EL (cell line): ENCODE measurements around the gene TMEM171.

Experiments used
- DNase-seq: peaks from one replicate; pipeline ENCODE4 v3.0.0-alpha.2; 2016

Gene TMEM171

GRCh38 chr5:73121119-73121463, 716 bp downstream of the TMEM171 start:
- peak; percentile 34 for DNase-seq

GRCh38 chr5:73122875-73123810, 2.8 kb downstream of the TMEM171 start:
- DNase-seq, result peak; percentile 61

GRCh38 chr5:73125289-73125688, 4.9 kb downstream of the TMEM171 start:
- DNase-seq, result no peak

- DNase-seq, result no peak
These were observed 6.0 kb downstream of the TMEM171 start for GRCh38 chr5:73126381-73126780.

- DNase-seq, result no peak
These were observed 6.6 kb downstream of the TMEM171 start for GRCh38 chr5:73126957-73127356.

- no peak for DNase-seq
These were observed 8.8 kb downstream of the TMEM171 start for GRCh38 chr5:73129143-73129542.

- no peak for DNase-seq
These were observed 10.4 kb downstream of the TMEM171 start for GRCh38 chr5:73130811-73131210.

GRCh38 chr5:73131711-73132425, 11.5 kb downstream of the TMEM171 start:
- no peak for DNase-seq

- no peak for DNase-seq
These were observed 12.4 kb downstream of the TMEM171 start for GRCh38 chr5:73132759-73133158.

GRCh38 chr5:73135021-73135420, 14.6 kb downstream of the TMEM171 start:
- DNase-seq, result no peak

GRCh38 chr5:73135429-73136054, 15.2 kb downstream of the TMEM171 start:
- DNase-seq, result peak; percentile 69

- peak; percentile 68 for DNase-seq
These were observed 15.7 kb downstream of the TMEM171 start for GRCh38 chr5:73136055-73136562.

GRCh38 chr5:73137563-73138530, 17.5 kb downstream of the TMEM171 start:
- no peak for DNase-seq

GRCh38 chr5:73139485-73139884, 19.1 kb downstream of the TMEM171 start:
- DNase-seq, result no peak

- no peak for DNase-seq
These were observed 20.4 kb downstream of the TMEM171 start for GRCh38 chr5:73140801-73141200.

GRCh38 chr5:73142035-73142434, 21.7 kb downstream of the TMEM171 start:
- no peak for DNase-seq

- no peak for DNase-seq
These were observed 23.3 kb downstream of the TMEM171 start for GRCh38 chr5:73143716-73144115.

GRCh38 chr5:73149540-73149939, 29.2 kb downstream of the TMEM171 start:
- DNase-seq, result no peak

GRCh38 chr5:73150876-73151275, 30.5 kb downstream of the TMEM171 start:
- no peak for DNase-seq

GRCh38 chr5:73151766-73152410, 31.5 kb downstream of the TMEM171 start:
- no peak for DNase-seq
